Measurements from ENCODE around the gene C3orf18.

The C3orf18 gene

GRCh38 chr3:50567386-50568167, at the start of gene C3orf18:
C3orf18 (minus strand) TSS chr3:50567747; CDS start chr3:50565699, 2,048 bp downstream.
- DNase-seq: peak; percentile 78 to 85 (median 81)

DNA sequence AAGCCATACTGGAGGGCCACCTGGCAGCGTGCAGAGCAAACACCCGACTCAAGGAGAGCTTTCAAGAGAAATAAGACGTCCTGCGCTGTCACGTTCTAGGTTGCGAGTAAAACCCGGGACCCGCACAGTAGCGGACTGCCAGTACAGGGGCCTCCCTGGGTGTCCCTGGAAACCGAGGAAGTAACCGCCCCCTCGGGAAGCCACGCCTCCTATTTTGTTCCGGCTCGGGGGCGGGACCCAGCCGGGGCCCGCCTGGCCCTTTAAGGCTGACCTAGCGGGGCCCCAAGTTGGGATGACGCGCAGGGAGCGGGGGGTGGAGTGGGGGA, 49.2 kb upstream of the C3orf18 start:
- peak; percentile 77 to 85 (median 79) for DNase-seq

- DNase-seq: peak; percentile 66 to 84 (median 73)
Observed at GRCh38 chr3:50616003-50616769, 48.6 kb upstream of the C3orf18 start.

GRCh38 chr3:50615190-50615589, 47.6 kb upstream of the C3orf18 start:
- no peak for DNase-seq

- no peak for DNase-seq
Observed at GRCh38 chr3:50612970-50613846, 45.7 kb upstream of the C3orf18 start.

DNA sequence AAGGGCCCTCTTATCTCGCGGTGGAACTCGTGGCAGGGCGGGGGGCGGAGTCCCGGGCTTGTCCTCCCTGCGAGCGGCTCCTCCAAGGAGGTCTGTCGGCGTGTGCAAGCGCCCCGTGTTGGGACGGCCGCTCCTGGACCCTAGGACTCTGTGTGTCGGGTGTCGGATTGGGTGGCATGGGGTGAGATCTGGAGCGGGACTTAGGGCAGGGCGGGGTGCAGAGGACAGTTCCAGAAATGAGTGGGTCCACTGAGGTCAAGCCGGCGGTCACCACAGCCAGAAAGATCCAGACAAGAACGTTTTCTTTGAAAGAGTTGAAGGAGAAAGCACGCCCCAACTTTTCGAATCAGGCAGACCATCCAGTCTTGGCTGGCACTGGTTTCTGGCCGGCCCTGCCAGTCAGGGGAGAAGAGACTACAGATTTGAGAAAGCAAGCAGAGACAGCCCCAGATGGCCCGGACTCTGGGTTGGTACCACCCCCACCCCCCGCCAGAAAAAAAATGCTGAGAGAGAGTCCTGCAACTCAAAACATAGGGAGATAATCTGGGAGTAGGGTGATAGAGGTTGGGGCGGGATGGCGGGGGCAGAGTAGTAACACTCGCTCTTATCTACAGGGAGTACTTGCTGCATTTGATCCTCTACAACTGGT, 44.8 kb upstream of the C3orf18 start:
- no peak for DNase-seq

GRCh38 chr3:50611464-50612233, 44.1 kb upstream of the C3orf18 start, which contains the start of gene CISH:
CISH (minus strand) TSS chr3:50611774; CDS start chr3:50611650, 124 bp downstream.
- DNase-seq: peak; percentile 74 to 89 (median 89)

DNA sequence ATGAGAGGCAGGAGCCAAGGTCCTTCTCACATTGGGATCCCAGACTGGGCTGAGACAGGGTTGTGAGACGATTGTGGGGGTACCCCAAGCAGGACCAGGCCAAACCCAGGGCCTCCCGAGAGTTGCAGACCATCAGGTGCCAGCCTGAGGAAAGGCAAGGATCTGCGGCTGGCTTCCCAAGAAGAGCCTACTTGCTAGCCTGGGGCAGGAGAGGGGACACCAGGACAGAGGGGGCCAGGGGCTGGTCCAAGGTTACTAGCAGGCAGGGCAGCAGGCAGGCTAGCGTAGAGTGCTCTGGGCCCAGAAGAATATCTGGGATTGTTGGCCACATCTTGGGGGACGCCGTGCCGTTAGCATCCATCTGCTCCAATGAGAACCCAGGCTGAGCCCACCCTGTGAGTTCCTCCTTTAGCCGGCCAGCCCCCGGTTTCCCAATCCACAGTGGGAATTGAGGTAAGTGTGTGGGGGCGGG, 43.5 kb upstream of the C3orf18 start:
- no peak for DNase-seq

DNA sequence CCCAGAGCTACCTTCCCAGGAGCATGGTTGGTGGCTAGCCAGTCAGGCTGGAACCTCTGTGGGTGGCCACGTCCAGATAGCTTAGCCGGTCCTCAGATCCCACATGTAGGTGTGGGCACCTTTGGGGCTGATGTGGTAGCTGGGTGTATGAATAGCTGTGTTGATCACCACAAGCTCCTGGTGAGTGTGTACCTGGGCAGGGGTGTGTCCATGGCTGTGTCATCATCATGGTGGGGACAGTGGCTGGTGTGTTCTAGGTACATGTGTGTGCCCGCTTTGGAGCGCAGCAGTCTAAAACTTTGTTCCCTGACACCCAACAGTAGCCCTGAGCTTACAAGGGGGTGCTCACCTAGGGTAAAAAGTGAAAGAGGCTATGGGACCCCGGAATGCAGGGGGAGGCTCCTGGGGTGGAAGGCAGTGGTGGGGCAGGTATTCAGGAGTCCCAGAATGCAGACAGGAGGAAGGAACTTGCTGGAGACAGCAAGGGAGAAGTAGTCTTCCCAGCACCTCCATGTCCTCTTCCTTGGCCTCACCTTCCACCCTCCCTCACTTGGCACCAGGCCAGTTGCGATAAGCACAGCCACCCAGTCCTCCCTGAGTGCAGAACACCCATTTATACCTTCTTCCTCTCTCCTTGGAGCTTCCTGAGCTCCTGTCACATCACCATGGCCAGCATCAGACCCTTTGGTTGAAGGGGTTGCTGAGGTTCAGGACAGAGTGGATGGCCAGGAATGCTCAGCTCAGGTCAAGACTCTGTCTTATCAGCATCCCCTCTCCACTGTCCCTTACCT, 42.8 kb upstream of the C3orf18 start:
- no peak for DNase-seq

DNA sequence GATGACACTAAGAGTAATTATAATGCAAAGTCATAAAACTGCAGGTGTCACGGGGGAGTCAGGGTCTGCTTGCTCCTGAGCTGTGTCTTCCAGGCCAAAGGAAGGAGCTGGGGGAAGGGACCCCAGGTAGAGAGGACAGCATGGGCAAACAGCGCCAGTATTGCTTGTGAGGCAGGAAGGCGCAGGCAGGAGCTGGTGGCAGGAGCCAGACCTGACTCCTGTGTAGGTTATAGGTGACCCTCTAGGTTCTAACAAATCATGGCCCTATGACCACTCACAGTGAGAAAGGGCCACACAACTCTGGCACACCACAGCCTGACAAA, 42.2 kb upstream of the C3orf18 start:
- no peak for DNase-seq

DNA sequence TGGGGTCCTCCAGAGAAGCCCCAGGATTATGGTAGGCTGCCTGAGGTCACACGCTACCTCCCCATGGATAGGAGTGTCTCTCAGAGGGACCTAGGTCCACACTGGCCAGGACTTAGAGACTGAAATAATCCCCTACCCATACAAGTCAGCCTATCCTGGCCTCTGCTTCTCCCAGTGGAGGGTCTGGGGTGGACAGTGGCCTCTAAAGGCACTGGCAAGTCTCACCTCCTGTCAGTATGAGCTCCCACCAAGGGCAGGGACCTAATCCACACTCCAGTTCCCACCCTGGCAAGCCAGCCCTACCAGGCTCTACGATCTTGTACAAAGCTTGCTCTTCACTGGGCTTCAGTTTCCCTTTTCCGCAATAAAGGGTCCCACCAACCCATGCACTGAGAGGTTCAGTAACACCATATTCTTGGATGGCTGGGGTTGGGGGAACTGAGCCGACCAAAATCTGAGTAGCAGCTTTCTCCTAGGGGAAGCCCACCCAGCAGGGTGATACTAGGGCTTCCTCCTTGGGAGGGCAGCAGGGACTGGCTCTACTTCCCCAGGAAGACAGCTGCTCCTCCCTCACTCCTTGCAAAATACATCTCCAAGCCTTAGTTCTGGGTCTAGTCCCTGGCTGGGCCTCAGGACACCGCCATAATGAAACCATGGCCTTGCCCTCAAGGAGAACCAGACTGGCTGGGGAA, 41.7 kb upstream of the C3orf18 start:
- DNase-seq: no peak

DNA sequence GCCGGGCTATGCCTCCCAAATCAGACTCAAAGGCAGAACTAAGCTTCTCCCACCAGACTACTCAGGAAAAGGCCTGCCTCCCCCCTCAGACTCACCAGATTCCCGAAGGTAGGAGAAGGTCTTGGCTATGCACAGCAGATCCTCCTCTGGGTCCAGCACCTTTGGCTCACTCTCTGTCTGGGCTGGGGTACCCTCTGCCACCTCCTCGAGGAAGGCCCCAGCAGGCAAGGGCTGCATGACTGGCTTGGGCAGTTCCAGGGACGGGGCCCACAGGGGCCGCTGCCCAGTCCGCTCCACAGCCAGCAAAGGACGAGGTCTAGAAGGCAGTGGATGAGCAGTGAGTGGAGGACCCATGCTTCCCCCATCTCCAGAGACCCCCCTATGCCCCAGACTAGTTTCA, 40.7 kb upstream of the C3orf18 start:
- DNase-seq: no peak

DNA sequence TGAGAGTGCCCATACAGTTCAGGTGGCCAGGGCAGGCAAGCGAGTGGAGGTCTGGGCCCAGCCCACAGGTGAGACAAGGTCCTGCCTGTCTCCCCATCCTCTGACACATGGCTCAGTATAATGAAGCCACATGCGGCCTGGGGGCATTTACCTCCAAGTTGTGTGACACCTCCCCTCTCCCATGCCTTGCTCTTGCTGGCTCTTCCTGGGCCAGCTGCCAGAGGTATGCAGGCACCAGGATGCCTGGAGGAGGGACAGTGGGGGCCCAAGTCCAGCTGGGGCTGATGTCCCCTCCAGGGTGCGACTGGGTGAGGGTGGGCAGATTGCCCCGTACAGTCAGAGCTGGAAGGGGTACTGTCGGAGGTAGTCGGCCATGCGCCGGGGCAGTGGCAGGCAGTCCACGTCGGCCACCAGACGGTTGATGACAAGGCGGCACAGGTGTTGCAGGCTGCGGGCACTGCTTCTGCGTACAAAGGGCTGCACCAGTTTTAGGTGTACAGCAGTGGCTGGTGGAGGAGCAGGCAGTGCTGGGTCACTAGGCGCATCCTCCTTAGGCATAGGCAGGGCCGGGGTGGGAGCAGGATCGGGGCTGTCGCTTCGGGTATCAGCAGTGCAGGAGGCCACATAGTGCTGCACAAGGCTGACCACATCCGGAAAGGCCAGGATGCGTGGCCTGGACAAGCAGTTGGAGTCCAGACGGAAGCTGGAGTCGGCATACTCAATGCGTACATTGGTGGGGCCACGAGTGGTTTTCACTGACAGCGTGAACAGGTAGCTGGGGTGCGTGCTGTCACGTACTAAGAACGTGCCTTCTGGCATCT, 39.9 kb upstream of the C3orf18 start:
- DNase-seq: no peak

GRCh38 chr3:50606596-50606995, 39.0 kb upstream of the C3orf18 start:
- no peak for DNase-seq

DNA sequence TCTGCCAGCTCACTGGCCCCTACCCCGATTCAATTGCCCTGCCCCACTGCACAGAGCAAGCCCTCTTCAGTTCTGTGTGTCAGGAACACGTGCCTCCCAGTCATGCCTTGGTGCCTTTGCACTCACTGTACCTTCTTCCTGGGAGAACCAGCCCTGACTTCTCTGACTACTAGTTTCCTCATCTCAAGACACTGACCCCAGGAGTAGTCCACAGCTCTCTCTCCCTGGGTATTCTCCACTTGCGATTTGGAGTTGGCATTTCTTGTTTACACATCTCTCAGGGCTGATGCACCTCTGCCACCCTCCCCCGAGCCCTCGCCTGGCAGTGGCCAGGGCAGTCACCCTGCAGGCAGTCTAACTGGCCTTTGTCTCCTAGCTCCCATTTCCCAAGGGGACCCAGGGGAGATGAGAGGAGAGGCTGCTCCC, 38.4 kb upstream of the C3orf18 start:
- peak in 1 of 3 experiments; percentile 34 for DNase-seq

GRCh38 chr3:50604628-50605588, 37.4 kb upstream of the C3orf18 start:
- no peak for DNase-seq

GRCh38 chr3:50604110-50604621, 36.6 kb upstream of the C3orf18 start:
- DNase-seq: no peak

Data from NCI-H1417 (cell line).